B cell (primary cell): ENCODE measurements around the gene HOXD10. TPM values are rescaled to one million over a fixed set of nuclear protein-coding genes. Genes with fewer than 3 reads are reported as not detected.

Experiments
- ATAC-seq: fragments of 200-7000 bp; cut with Tn5 transposase; one replicate; pipeline ENCODE4 v1.10.0; 2021; ENCODE audit warnings: low read depth, mild to moderate bottlenecking, moderate number of reproducible peaks, moderate library complexity
- CTCF ChIA-PET: fragments of 350-600 bp; sonication (Branson Sonifier 250); formaldehyde crosslinking; loops from one replicate; lab custom pipeline; 2021; ENCODE audit warnings: antibody characterized with exemption, inconsistent platforms; lab: Charles Lee
- POLR2A ChIA-PET: fragments of 350-600 bp; sonication (Branson Sonifier 250); formaldehyde crosslinking; loops from one replicate; lab custom pipeline; 2021; ENCODE audit warnings: antibody characterized with exemption; lab: Charles Lee
- DNase-seq: peaks from one replicate; pipeline ENCODE4 v3.0.0; 2013
- H2AFZ ChIP-seq: 2 replicates; pipeline ENCODE4 v1.6.1; 2012; ENCODE audit warnings: mild to moderate bottlenecking, low read depth, low read length; ENCODE audit not compliant: insufficient read depth, poor library complexity, severe bottlenecking
- H3K27ac ChIP-seq, 2 donors: 1 replicate in 1 of 2; 2 replicates in 1 of 2; pipeline ENCODE4 v1.5.1; 2012 to 2013; ENCODE audit warnings: low read length in 2 of 2, mild to moderate bottlenecking in 2 of 2, moderate library complexity in 1 of 2
- H3K27me3 ChIP-seq, 4 experiments: fragments of 200-600 bp in 1 of 4; sonication (generic) in 1 of 4; replicated peaks in 1 of 4; 1 replicate in 2 of 4; 2 replicates in 2 of 4; pipeline versions ENCODE4 v1.6.1 to v1.7.0; 2013 to 2016; ENCODE audit warnings: low read length in 3 of 4, mild to moderate bottlenecking in 2 of 4, mixed read lengths in 1 of 4, moderate library complexity in 1 of 4; ENCODE audit not compliant: insufficient read depth in 4 of 4, control insufficient read depth in 3 of 4; ENCODE audit errors: control extremely low read depth in 1 of 4
- H3K36me3 ChIP-seq, 2 experiments: replicated peaks in 1 of 2; 1 replicate in 1 of 2; 2 replicates in 1 of 2; pipeline versions ENCODE4 v1.6.1 to v1.7.1; 2013; ENCODE audit warnings: low read length in 1 of 2; ENCODE audit not compliant: insufficient read depth in 2 of 2, control insufficient read depth in 1 of 2; ENCODE audit errors: control extremely low read depth in 1 of 2, extremely low read depth in 1 of 2
- H3K4me1 ChIP-seq, 2 donors: fragments of 200-600 bp in 1 of 2; sonication (generic) in 1 of 2; 1 replicate in 1 of 2; 2 replicates in 1 of 2; pipeline versions ENCODE4 v1.5.1 to v1.6.1; 2013 to 2017; ENCODE audit warnings: low read length in 2 of 2; ENCODE audit not compliant: control insufficient read depth in 2 of 2, insufficient read depth in 2 of 2
- H3K4me2 ChIP-seq: replicated peaks from 2 replicates; pipeline ENCODE3; 2012; ENCODE audit warnings: mild to moderate bottlenecking, low read depth, low read length; ENCODE audit not compliant: poor library complexity, severe bottlenecking
- H3K4me3 ChIP-seq, 5 experiments: fragments of 200-600 bp in 1 of 5; sonication (generic) in 1 of 5; 1 replicate in 3 of 5; 2 replicates in 2 of 5; pipeline versions ENCODE4 v1.5.1 to v1.7.0; 2011 to 2016; ENCODE audit warnings: low read length in 4 of 5, mild to moderate bottlenecking in 4 of 5, low read depth in 2 of 5, control low read depth in 1 of 5, moderate library complexity in 1 of 5; ENCODE audit not compliant: insufficient read depth in 1 of 5; ENCODE audit errors: control extremely low read depth in 1 of 5, extremely low read depth in 1 of 5
- H3K79me2 ChIP-seq: fragments of 200-600 bp; sonication (generic); one replicate; pipeline ENCODE4 v1.6.0; 2016; ENCODE audit warnings: low read length; ENCODE audit not compliant: control insufficient read depth, insufficient read depth
- H3K9ac ChIP-seq: fragments of 200-600 bp; sonication (generic); 2 replicates; pipeline ENCODE4 v1.6.1; 2017; ENCODE audit warnings: mild to moderate bottlenecking, low read length, moderate library complexity
- H3K9me3 ChIP-seq, 3 donors: one replicate each; pipeline versions ENCODE4 v1.6.1 to v1.7.1; 2013; ENCODE audit warnings: low read length in 2 of 3; ENCODE audit not compliant: control insufficient read depth in 2 of 3, insufficient read depth in 1 of 3; ENCODE audit errors: control extremely low read depth in 1 of 3
- H4K20me1 ChIP-seq: 2 replicates; pipeline ENCODE4 v1.6.0; 2012; ENCODE audit warnings: mild to moderate bottlenecking, low read length; ENCODE audit not compliant: insufficient read depth, control insufficient read depth, poor library complexity, severe bottlenecking
- H3K27ac Mint-ChIP-seq: one replicate; pipeline ENCODE4 v1.8.0; 2021; ENCODE audit warnings: mixed read lengths
- H3K27me3 Mint-ChIP-seq: one replicate; pipeline ENCODE4 v1.8.0; 2021; ENCODE audit warnings: mixed read lengths
- H3K4me1 Mint-ChIP-seq: one replicate; pipeline ENCODE4 v1.8.0; 2021; ENCODE audit warnings: mixed read lengths
- H3K4me3 Mint-ChIP-seq: one replicate; pipeline ENCODE4 v1.8.0; 2021; ENCODE audit warnings: mixed read lengths
- H3K9me3 Mint-ChIP-seq: one replicate; pipeline ENCODE4 v1.8.0; 2022; ENCODE audit warnings: mixed read lengths; ENCODE audit not compliant: insufficient read depth
- CTCF ChIP-seq: fragments of 200-600 bp; IDR thresholded peaks from one replicate; pipeline ENCODE4 v1.8.0; 2022; ENCODE audit warnings: antibody characterized with exemption, mild to moderate bottlenecking
- EZH2 ChIP-seq: IDR thresholded peaks from 2 replicates; pipeline ENCODE4 v1.6.1; 2012; ENCODE audit warnings: borderline replicate concordance, low read depth, mild to moderate bottlenecking, moderate library complexity, low read length; ENCODE audit not compliant: insufficient read depth, poor library complexity, severe bottlenecking
- WGBS: methylation state at CpG from one replicate; pipeline ENCODE4 v1.1.5; 2013; ENCODE audit warnings: missing lambda C conversion rate; ENCODE audit not compliant: insufficient coverage; 5-methylcytosine and 5-hydroxymethylcytosine counted together
- intact Hi-C: fragments of 100-400 bp; cut with micrococcal nuclease; formaldehyde crosslinking; loops from one replicate; pipeline ENCODE4 v1.10.0; 2022
- polyA plus RNA-seq: library from polyadenylated mRNA; depleted of rRNA; stranded (reverse); fragments of >200 nt; gene quantifications from 2 replicates; pipeline ENCODE4 v1.2.3, GENCODE V29; 2012
- total RNA-seq, 2 donors: library from RNA; stranded (reverse); fragments of 120-200 nt in 1 of 2; gene quantifications; 1 replicate in 1 of 2; 2 replicates in 1 of 2; pipeline versions ENCODE4 v1.2.3 to v1.2.4, GENCODE V29; 2013 to 2022

The HOXD10 gene
- total and polyA plus RNA-seq, 2 donors (not counting 1 experiment from before 2014, with no cell fraction given): not detected

- Mint-ChIP-seq H3K27ac (no peak overlapping the region), H3K4me1 (no peaks in the 10 kb centered on the region), H3K4me3 (no peak overlapping the region), H3K9me3 (no peaks in the 10 kb centered on the region), H3K27me3 (peaks cover 77% of the 10 kb centered on the region)
- Histone ChIP-seq H3K79me2 (no peaks in the 10 kb centered on the region), H3K27me3 (peaks cover 1 to 86% (median 67%) of the 10 kb centered on the region in 4 experiments), H4K20me1 (no peaks in the 10 kb centered on the region), H3K4me3 (no peak overlapping the region), H3K36me3 (no peaks in the 10 kb centered on the region), H3K9ac (no peak overlapping the region), H2AFZ (no peak overlapping the region), H3K4me1 (peaks cover 4 to 8% of the 10 kb centered on the region in 2 donors), H3K9me3 (peaks cover 0 to 25% (median 5%) of the 10 kb centered on the region in 3 donors), H3K27ac (no peak overlapping the region), H3K4me2 (no peak overlapping the region)
- WGBS: 10% methylated on average over 24 of the region's 29 CpGs
- ChIA-PET CTCF (interaction anchor here (1.1 kb wide), 1 partner anchor 12 kb away, joined by 3 read pairs; no protein-coding TSS in a partner anchor), POLR2A (no interaction called here)
- intact Hi-C loops: no loop called here
- TF ChIP-seq CTCF (no peak), EZH2 (no peak)
- ATAC-seq: no peak
- peak; percentile 23 for DNase-seq
Measured at GRCh38 chr2:176072951-176073904, 43.4 kb upstream of the HOXD10 start.
